ENCODE data around the gene BPIFA1. TPM values are rescaled to one million over a fixed set of nuclear protein-coding genes. Genes with fewer than 3 reads are reported as not detected.

The BPIFA1 gene
- total RNA-seq, 1 experiment from 2014 or later, result not detected

GRCh38 chr20:33287884-33288283 is 52.1 kb downstream of the BPIFA1 start:
- TF ChIP-seq SMAD4 (CRISPR knock-in tag; IDR thresholded peaks at IDR 0.05) (no peak), PRRX2 (CRISPR knock-in tag; IDR thresholded peaks at IDR 0.05) (no peak), TEAD4 (CRISPR knock-in tag; IDR thresholded peaks at IDR 0.05) (no peak), KAT7 (CRISPR knock-in tag; IDR thresholded peaks at IDR 0.05; ENCODE audit: borderline replicate concordance) (no peak), CTCF (IDR thresholded peaks at IDR 0.05) (no peak), E2F4 (CRISPR knock-in tag; IDR thresholded peaks at IDR 0.05; ENCODE audit: borderline replicate concordance, low read depth) (no peak), ZMAT4 (CRISPR knock-in tag; IDR thresholded peaks at IDR 0.05) (no peak), ATF2 (CRISPR knock-in tag; IDR thresholded peaks at IDR 0.05; ENCODE audit: borderline replicate concordance, low read depth) (no peak), CREM (CRISPR knock-in tag; IDR thresholded peaks at IDR 0.05) (no peak), FOXJ3 (CRISPR knock-in tag; IDR thresholded peaks at IDR 0.05; ENCODE audit: borderline replicate concordance) (no peak), ZNF263 (CRISPR knock-in tag; IDR thresholded peaks at IDR 0.05; ENCODE audit: low read depth) (no peak), PRDM15 (CRISPR knock-in tag; IDR thresholded peaks at IDR 0.05) (no peak), AFF4 (CRISPR knock-in tag; IDR thresholded peaks at IDR 0.05; ENCODE audit: borderline replicate concordance) (no peak), NR1H2 (CRISPR knock-in tag; IDR thresholded peaks at IDR 0.05) (no peak), ATF6 (CRISPR knock-in tag; IDR thresholded peaks at IDR 0.05) (no peak)
- H3K27ac Mint-ChIP-seq, result no peak overlapping the region
- no peak for DNase-seq (ENCODE audit: low spot score)
- no peak overlapping the region for H3K4me3 Mint-ChIP-seq
- no peaks in the 10 kb centered on the region for H3K36me3 Mint-ChIP-seq
- H3K4me1 Mint-ChIP-seq, result peaks cover 5% of the 10 kb centered on the region
- ATAC-seq, result no peak
- H3K27me3 Mint-ChIP-seq (ENCODE audit: low read depth), result no peaks in the 10 kb centered on the region; the same call in 1 of the 2 replicates
- no peaks in the 10 kb centered on the region for H3K9me3 Mint-ChIP-seq
- ChIA-PET CTCF (interaction anchor here (0.6 to 2.2 kb wide), 2 partner anchors 25 to 380 kb away, joined by 3 to 18 read pairs; no protein-coding TSS in a partner anchor), POLR2A (interaction anchor here (0.6 kb wide), 1 partner anchor 34 kb away, joined by 4 read pairs; no protein-coding TSS in a partner anchor)
